Endodermal cell (in vitro differentiated cells): ENCODE data around the gene AVP. TPM values are rescaled to one million over a fixed set of nuclear protein-coding genes. Genes with fewer than 3 reads are reported as not detected.

Source experiments
- DNase-seq: peaks from one replicate; pipeline ENCODE4 v3.0.0-alpha.2; 2017
- H3K27ac ChIP-seq: 2 replicates; pipeline ENCODE4 v1.5.1; 2013; ENCODE audit warnings: mild to moderate bottlenecking, low read depth, low read length, moderate library complexity
- H3K27me3 ChIP-seq: 2 replicates; pipeline ENCODE4 v1.6.1; 2013; ENCODE audit warnings: mild to moderate bottlenecking, low read length, moderate library complexity; ENCODE audit not compliant: insufficient read depth, control insufficient read depth, poor library complexity, severe bottlenecking
- H3K36me3 ChIP-seq: 2 replicates; pipeline ENCODE4 v1.7.0; 2013; ENCODE audit warnings: mild to moderate bottlenecking, low read length, moderate library complexity; ENCODE audit not compliant: control insufficient read depth, insufficient read depth
- H3K4me1 ChIP-seq: one replicate; pipeline ENCODE4 v1.7.0; 2013; ENCODE audit warnings: low read length; ENCODE audit not compliant: control insufficient read depth, insufficient read depth
- H3K4me3 ChIP-seq: 2 replicates; pipeline ENCODE4 v1.5.1; 2013; ENCODE audit warnings: mild to moderate bottlenecking, low read length, moderate library complexity
- H3K9ac ChIP-seq: 2 replicates; pipeline ENCODE4 v1.6.1; 2013; ENCODE audit warnings: mild to moderate bottlenecking, low read length, moderate library complexity; ENCODE audit not compliant: poor library complexity, severe bottlenecking; ENCODE audit errors: extremely low read depth
- H3K9me3 ChIP-seq: 2 replicates; pipeline ENCODE4 v1.6.1; 2013; ENCODE audit warnings: mild to moderate bottlenecking, low read length, moderate library complexity; ENCODE audit not compliant: control insufficient read depth
- H3K27ac Mint-ChIP-seq: 2 replicates; pipeline ENCODE4 v1.8.0; 2020; ENCODE audit warnings: mixed read lengths
- H3K27me3 Mint-ChIP-seq: 2 replicates; pipeline ENCODE4 v1.8.0; 2021; ENCODE audit warnings: mild to moderate bottlenecking, mixed read lengths; ENCODE audit not compliant: insufficient read depth
- H3K36me3 Mint-ChIP-seq: 2 replicates; pipeline ENCODE4 v1.8.0; 2020; ENCODE audit warnings: low read depth, mixed read lengths
- H3K4me1 Mint-ChIP-seq: 2 replicates; pipeline ENCODE4 v1.8.0; 2020; ENCODE audit warnings: mixed read lengths
- H3K4me3 Mint-ChIP-seq: 2 replicates; pipeline ENCODE4 v1.8.0; 2020; ENCODE audit warnings: mild to moderate bottlenecking, moderate library complexity, mixed read lengths
- H3K9me3 Mint-ChIP-seq: 2 replicates; pipeline ENCODE4 v1.8.0; 2020; ENCODE audit warnings: mild to moderate bottlenecking, mixed read lengths
- WGBS, 2 experiments: methylation state at CpG; one replicate each; pipeline versions ENCODE4 v1.1.5 to v1.1.7; 2013; ENCODE audit warnings: missing lambda C conversion rate in 2 of 2, mixed read lengths in 1 of 2; ENCODE audit not compliant: insufficient coverage in 1 of 2, insufficient read length in 1 of 2; 5-methylcytosine and 5-hydroxymethylcytosine counted together
- total RNA-seq, 2 donors: library from RNA; stranded (reverse); fragmentation: NEBNext Ultra II Directional in 1 of 2; extraction: Animal tissue kit (Norgen Biotek cat#: 25700) in 1 of 2; gene quantifications; 2 replicates in 1 of 2; 3 replicates in 1 of 2; pipeline ENCODE4 v1.2.1, GENCODE V29; 2021
- TF ChIP-seq, protein P1 (sequence below): fragments of 200-600 bp; sonication (generic); conservative IDR thresholded peaks from 2 replicates; pipeline ENCODE4 v1.5.0; 2021; ENCODE audit warnings: antibody characterized with exemption, mild to moderate bottlenecking

The AVP gene
- total RNA-seq, 2 donors from 2014 or later = not detected

DNA sequence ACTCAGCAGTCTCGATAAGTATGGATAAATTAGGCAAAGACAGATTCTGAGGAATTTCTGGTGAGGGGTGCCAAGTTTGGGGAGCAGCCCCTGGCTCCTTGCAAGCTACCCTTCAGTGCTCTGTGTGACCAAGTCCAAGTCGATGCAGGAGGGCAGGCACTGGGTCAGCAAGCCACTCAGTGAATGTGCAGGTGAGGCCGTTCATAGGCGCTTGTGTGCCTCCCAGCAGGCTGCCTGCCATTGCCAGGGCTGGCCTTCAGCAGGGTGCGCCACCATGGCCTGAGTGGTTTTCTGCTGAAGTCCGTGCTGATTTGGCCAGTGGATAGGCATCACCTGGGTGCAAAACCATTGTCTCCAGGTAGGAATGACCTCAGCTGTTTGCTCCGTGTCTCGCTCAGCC, 44.4 kb downstream of the AVP start:
- Mint-ChIP-seq H3K36me3 (peaks cover 44% of the 10 kb centered on the region), H3K27me3 (no peaks in the 10 kb centered on the region), H3K9me3 (no peaks in the 10 kb centered on the region), H3K4me3 (no peak overlapping the region), H3K27ac (no peak overlapping the region), H3K4me1 (peaks cover 21% of the 10 kb centered on the region)
- Histone ChIP-seq H3K9me3 (no peaks in the 10 kb centered on the region), H3K27me3 (no peaks in the 10 kb centered on the region), H3K9ac (no peak overlapping the region), H3K27ac (no peak overlapping the region), H3K36me3 (peaks cover 51% of the 10 kb centered on the region), H3K4me1 (peaks cover 11% of the 10 kb centered on the region), H3K4me3 (no peak overlapping the region)
- WGBS, 2 experiments = 95 to 96% methylated on average over 5 to 8 of the region's 8 CpGs
- TF ChIP-seq, protein P1, sequence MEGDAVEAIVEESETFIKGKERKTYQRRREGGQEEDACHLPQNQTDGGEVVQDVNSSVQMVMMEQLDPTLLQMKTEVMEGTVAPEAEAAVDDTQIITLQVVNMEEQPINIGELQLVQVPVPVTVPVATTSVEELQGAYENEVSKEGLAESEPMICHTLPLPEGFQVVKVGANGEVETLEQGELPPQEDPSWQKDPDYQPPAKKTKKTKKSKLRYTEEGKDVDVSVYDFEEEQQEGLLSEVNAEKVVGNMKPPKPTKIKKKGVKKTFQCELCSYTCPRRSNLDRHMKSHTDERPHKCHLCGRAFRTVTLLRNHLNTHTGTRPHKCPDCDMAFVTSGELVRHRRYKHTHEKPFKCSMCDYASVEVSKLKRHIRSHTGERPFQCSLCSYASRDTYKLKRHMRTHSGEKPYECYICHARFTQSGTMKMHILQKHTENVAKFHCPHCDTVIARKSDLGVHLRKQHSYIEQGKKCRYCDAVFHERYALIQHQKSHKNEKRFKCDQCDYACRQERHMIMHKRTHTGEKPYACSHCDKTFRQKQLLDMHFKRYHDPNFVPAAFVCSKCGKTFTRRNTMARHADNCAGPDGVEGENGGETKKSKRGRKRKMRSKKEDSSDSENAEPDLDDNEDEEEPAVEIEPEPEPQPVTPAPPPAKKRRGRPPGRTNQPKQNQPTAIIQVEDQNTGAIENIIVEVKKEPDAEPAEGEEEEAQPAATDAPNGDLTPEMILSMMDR = no peak
- DNase-seq = no peak

- Mint-ChIP-seq H3K27me3 (no peaks in the 10 kb centered on the region), H3K36me3 (peaks cover 49% of the 10 kb centered on the region), H3K9me3 (no peaks in the 10 kb centered on the region), H3K27ac (no peak overlapping the region), H3K4me1 (peaks cover 18% of the 10 kb centered on the region), H3K4me3 (no peak overlapping the region)
- WGBS, 2 experiments = 99 to 100% methylated on average over 1 to 4 of the region's 4 CpGs
- TF ChIP-seq, protein P1 = no peak
- Histone ChIP-seq H3K27me3 (no peaks in the 10 kb centered on the region), H3K27ac (no peak overlapping the region), H3K4me3 (no peak overlapping the region), H3K9ac (no peak overlapping the region), H3K9me3 (no peaks in the 10 kb centered on the region), H3K4me1 (peaks cover 10% of the 10 kb centered on the region), H3K36me3 (peaks cover 57% of the 10 kb centered on the region)
- DNase-seq = no peak
Measured at GRCh38 chr20:3039426-3039825, 45.1 kb downstream of the AVP start.

DNA sequence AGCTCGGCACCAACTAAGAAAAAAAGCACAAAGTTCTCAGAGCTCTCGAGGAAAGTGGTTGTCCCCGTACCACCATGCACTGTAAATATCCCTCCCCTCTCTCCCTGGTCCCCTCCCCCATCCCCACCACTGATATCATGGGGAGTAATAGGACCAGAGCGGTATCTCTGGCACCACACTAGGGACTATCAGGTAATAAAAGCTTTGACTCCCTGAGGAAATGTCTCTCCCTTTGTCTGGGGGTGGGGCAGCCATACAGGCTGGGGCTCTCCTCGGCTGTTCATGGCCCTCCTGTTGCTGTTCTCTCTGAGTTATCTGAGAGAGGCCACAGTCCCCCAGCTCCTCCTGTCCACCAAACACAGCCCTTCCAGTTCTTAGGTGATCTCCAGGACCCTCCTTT, 46.1 kb downstream of the AVP start:
- Histone ChIP-seq H3K36me3 (peaks cover 61% of the 10 kb centered on the region), H3K4me3 (no peak overlapping the region), H3K4me1 (peaks cover 10% of the 10 kb centered on the region), H3K9me3 (no peaks in the 10 kb centered on the region), H3K27me3 (no peaks in the 10 kb centered on the region), H3K27ac (no peak overlapping the region), H3K9ac (no peak overlapping the region)
- Mint-ChIP-seq H3K4me1 (peaks cover 18% of the 10 kb centered on the region), H3K36me3 (peaks cover 55% of the 10 kb centered on the region), H3K27me3 (no peaks in the 10 kb centered on the region), H3K4me3 (no peak overlapping the region), H3K27ac (peak overlapping the region; percentile 57), H3K9me3 (no peaks in the 10 kb centered on the region)
- TF ChIP-seq, protein P1 = no peak
- WGBS, 2 experiments = 68 to 100% methylated on average over 3 to 5 of the region's 5 CpGs
- no peak for DNase-seq
